Ishikawa (cell line): Measurements from ENCODE around the gene KHDC4.
A peak's percentile ranks its signal among the peaks of the same experiment; 100 is the strongest.

ENCODE experiments used
- CREB1 ChIP-seq: IDR thresholded peaks from 2 replicates; pipeline ENCODE4 v1.6.1; 2012; ENCODE audit warnings: low read depth
- EP300 ChIP-seq: IDR thresholded peaks from 2 replicates; pipeline ENCODE4 v1.6.1; 2012; ENCODE audit warnings: borderline replicate concordance
- FOXM1 ChIP-seq: IDR thresholded peaks from 2 replicates; pipeline ENCODE4 v1.6.1; 2012; ENCODE audit warnings: low read depth, borderline replicate concordance
- MAX ChIP-seq: IDR thresholded peaks from 2 replicates; pipeline ENCODE4 v1.6.1; 2012
- NFIC ChIP-seq: IDR thresholded peaks from 2 replicates; pipeline ENCODE4 v1.6.1; 2012
- TEAD4 ChIP-seq: IDR thresholded peaks from 2 replicates; pipeline ENCODE4 v1.6.1; 2012
- YY1 ChIP-seq: IDR thresholded peaks from 2 replicates; pipeline ENCODE4 v1.6.1; 2012; ENCODE audit warnings: low read depth
- TF ChIP-seq, protein P1 (sequence below): IDR thresholded peaks from 2 replicates; pipeline ENCODE4 v1.6.1; 2012; ENCODE audit warnings: low read depth, mild to moderate bottlenecking

GRCh38 chr1:155978973-155979429 is 44.8 kb upstream of the KHDC4 start:
- TF ChIP-seq NFIC (no peak), MAX (no peak), TEAD4 (no peak), CREB1 (no peak), FOXM1 (no peak), EP300 (0 out of 2 replicates have a peak, but pooled peaks have one; percentile 4), YY1 (no peak)
- TF ChIP-seq, protein P1, sequence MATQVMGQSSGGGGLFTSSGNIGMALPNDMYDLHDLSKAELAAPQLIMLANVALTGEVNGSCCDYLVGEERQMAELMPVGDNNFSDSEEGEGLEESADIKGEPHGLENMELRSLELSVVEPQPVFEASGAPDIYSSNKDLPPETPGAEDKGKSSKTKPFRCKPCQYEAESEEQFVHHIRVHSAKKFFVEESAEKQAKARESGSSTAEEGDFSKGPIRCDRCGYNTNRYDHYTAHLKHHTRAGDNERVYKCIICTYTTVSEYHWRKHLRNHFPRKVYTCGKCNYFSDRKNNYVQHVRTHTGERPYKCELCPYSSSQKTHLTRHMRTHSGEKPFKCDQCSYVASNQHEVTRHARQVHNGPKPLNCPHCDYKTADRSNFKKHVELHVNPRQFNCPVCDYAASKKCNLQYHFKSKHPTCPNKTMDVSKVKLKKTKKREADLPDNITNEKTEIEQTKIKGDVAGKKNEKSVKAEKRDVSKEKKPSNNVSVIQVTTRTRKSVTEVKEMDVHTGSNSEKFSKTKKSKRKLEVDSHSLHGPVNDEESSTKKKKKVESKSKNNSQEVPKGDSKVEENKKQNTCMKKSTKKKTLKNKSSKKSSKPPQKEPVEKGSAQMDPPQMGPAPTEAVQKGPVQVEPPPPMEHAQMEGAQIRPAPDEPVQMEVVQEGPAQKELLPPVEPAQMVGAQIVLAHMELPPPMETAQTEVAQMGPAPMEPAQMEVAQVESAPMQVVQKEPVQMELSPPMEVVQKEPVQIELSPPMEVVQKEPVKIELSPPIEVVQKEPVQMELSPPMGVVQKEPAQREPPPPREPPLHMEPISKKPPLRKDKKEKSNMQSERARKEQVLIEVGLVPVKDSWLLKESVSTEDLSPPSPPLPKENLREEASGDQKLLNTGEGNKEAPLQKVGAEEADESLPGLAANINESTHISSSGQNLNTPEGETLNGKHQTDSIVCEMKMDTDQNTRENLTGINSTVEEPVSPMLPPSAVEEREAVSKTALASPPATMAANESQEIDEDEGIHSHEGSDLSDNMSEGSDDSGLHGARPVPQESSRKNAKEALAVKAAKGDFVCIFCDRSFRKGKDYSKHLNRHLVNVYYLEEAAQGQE: no peak
